Measurements from ENCODE around the gene TMEM135. TPM values are rescaled to one million over a fixed set of nuclear protein-coding genes. Genes with fewer than 3 reads are reported as not detected.

Gene TMEM135
- total RNA-seq, 1 donor from 2014 or later = 46.4 TPM

- Histone ChIP-seq H3K27me3 (no peaks in the 10 kb centered on the region), H3K9me3 (ENCODE audit: low read depth) (no peaks in the 10 kb centered on the region), H2AFZ (replicated peaks) (no peak overlapping the region), H3K36me3 (no peaks in the 10 kb centered on the region), H3K9ac (no peak overlapping the region), H3K4me3 (no peak overlapping the region), H3F3A (ENCODE audit: low read depth) (no peaks in the 10 kb centered on the region), H3K27ac (no peak overlapping the region), H3K79me2 (ENCODE audit: low read depth) (no peaks in the 10 kb centered on the region), H3K4me1 (no peaks in the 10 kb centered on the region), H4K20me1 (ENCODE audit: low read depth) (no peaks in the 10 kb centered on the region), H3K4me2 (no peak overlapping the region)
- H3K36me3 Mint-ChIP-seq = peaks cover 9% of the 10 kb centered on the region
- no peaks in the 10 kb centered on the region for H3K9me3 Mint-ChIP-seq
- no peak overlapping the region for H3K4me3 Mint-ChIP-seq
- H3K27me3 Mint-ChIP-seq (ENCODE audit: insufficient read depth, low read depth) = no peaks in the 10 kb centered on the region
- H3K4me1 Mint-ChIP-seq = peaks cover 2% of the 10 kb centered on the region
- H3K27ac Mint-ChIP-seq = no peak overlapping the region
- TF ChIP-seq EZH2 (IDR thresholded peaks at IDR 0.05) (no peak), CTCF (IDR thresholded peaks at IDR 0.05) (no peak), EZH2phosphoT487 (IDR thresholded peaks at IDR 0.05) (no peak)
- no peak for DNase-seq (ENCODE audit: low spot score)
Measured at GRCh38 chr11:87323899-87324298, 286.2 kb downstream of the TMEM135 start.

- DNase-seq (ENCODE audit: low spot score) = no peak
- H3K4me3 Mint-ChIP-seq = no peak overlapping the region
Measured at GRCh38 chr11:87324817-87325489, 287.2 kb downstream of the TMEM135 start.

GRCh38 chr11:87325490-87325872 is 287.7 kb downstream of the TMEM135 start:
- Histone ChIP-seq H3K4me3 (no peak overlapping the region), H3K27me3 (no peaks in the 10 kb centered on the region), H4K20me1 (ENCODE audit: low read depth) (no peaks in the 10 kb centered on the region), H3F3A (ENCODE audit: low read depth) (no peaks in the 10 kb centered on the region), H3K27ac (no peak overlapping the region), H3K79me2 (ENCODE audit: low read depth) (no peaks in the 10 kb centered on the region), H3K4me1 (no peaks in the 10 kb centered on the region), H3K36me3 (no peaks in the 10 kb centered on the region), H3K4me2 (no peak overlapping the region), H3K9ac (no peak overlapping the region), H2AFZ (replicated peaks) (no peak overlapping the region), H3K9me3 (ENCODE audit: low read depth) (no peaks in the 10 kb centered on the region)
- Mint-ChIP-seq H3K4me1 (peaks cover 2% of the 10 kb centered on the region), H3K4me3 (no peak overlapping the region), H3K27ac (no peak overlapping the region), H3K27me3 (ENCODE audit: insufficient read depth, low read depth) (no peaks in the 10 kb centered on the region), H3K9me3 (no peaks in the 10 kb centered on the region), H3K36me3 (peaks cover 9% of the 10 kb centered on the region)
- TF ChIP-seq EZH2phosphoT487 (IDR thresholded peaks at IDR 0.05) (no peak), CTCF (IDR thresholded peaks at IDR 0.05) (no peak), EZH2 (IDR thresholded peaks at IDR 0.05) (no peak)
- no peak for DNase-seq (ENCODE audit: low spot score)

More at GRCh38 chr11:87324817-87325489, 287.2 kb downstream of the TMEM135 start:
- no peaks in the 10 kb centered on the region for H3K4me1 ChIP-seq
- no peaks in the 10 kb centered on the region for H3F3A ChIP-seq (ENCODE audit: low read depth)
- H3K4me3 ChIP-seq = no peak overlapping the region
- H2AFZ ChIP-seq (replicated peaks) = no peak overlapping the region
- no peaks in the 10 kb centered on the region for H3K27me3 ChIP-seq
- H3K9ac ChIP-seq = no peak overlapping the region
- H3K4me2 ChIP-seq = no peak overlapping the region
- Mint-ChIP-seq H3K9me3 (no peaks in the 10 kb centered on the region), H3K27ac (no peak overlapping the region), H3K4me1 (peaks cover 2% of the 10 kb centered on the region), H3K36me3 (peaks cover 9% of the 10 kb centered on the region), H3K27me3 (ENCODE audit: insufficient read depth, low read depth) (no peaks in the 10 kb centered on the region)
- no peak overlapping the region for H3K27ac ChIP-seq
- no peaks in the 10 kb centered on the region for H4K20me1 ChIP-seq (ENCODE audit: low read depth)
- TF ChIP-seq EZH2phosphoT487 (IDR thresholded peaks at IDR 0.05) (no peak), EZH2 (IDR thresholded peaks at IDR 0.05) (no peak), CTCF (IDR thresholded peaks at IDR 0.05) (no peak)
- no peaks in the 10 kb centered on the region for H3K9me3 ChIP-seq (ENCODE audit: low read depth)
- no peaks in the 10 kb centered on the region for H3K36me3 ChIP-seq
- no peaks in the 10 kb centered on the region for H3K79me2 ChIP-seq (ENCODE audit: low read depth)

Measured in neural progenitor cell (in vitro differentiated cells).